GM13976 (cell line): ENCODE measurements around the gene NLRP11.
"Not testable (repeated sequence)": the region's sequence is repeated elsewhere in the genome, so short reads cannot be mapped to it uniquely, and the experiment has no call there.

Source experiments
- DNase-seq: peaks from one replicate; pipeline ENCODE4 v3.0.0; 2012; ENCODE audit warnings: low spot score
- CTCF ChIP-seq: IDR thresholded peaks from 2 replicates; pipeline ENCODE4 v1.5.1; 2012; ENCODE audit warnings: borderline replicate concordance, mild to moderate bottlenecking; ENCODE audit not compliant: insufficient read depth; ENCODE audit errors: extremely low read depth, missing control alignments, control extremely low read depth
- in situ Hi-C: fragments of 300-500 bp; cut with MboI; formaldehyde crosslinking; loops from one replicate; pipeline ENCODE4 v1.12.0; 2022; ENCODE audit warnings: low sequenced_read_pairs, mixed read lengths, inconsistent platforms; ENCODE audit not compliant: unreplicated experiment

The NLRP11 gene

GRCh38 chr19:55766466-55766865, 65.3 kb downstream of the NLRP11 start:
- no peak for DNase-seq
- TF ChIP-seq CTCF: no peak
- in situ Hi-C loops: no loop called here

- in situ Hi-C loops, DNase-seq: not testable (repeated sequence)
Observed at GRCh38 chr19:55758797-55759196, 73.0 kb downstream of the NLRP11 start, which contains the start of gene RFPL4A. TSS of gene RFPL4A (plus strand) at chr19:55759097. CDS start at chr19:55761801, 2,704 bp downstream.

GRCh38 chr19:55756808-55757207, 75.0 kb downstream of the NLRP11 start:
- DNase-seq, in situ Hi-C loops: not testable (repeated sequence)

GRCh38 chr19:55753401-55753800, 78.4 kb downstream of the NLRP11 start:
- in situ Hi-C loops: no loop called here
- no peak for TF ChIP-seq CTCF

GRCh38 chr19:55750715-55751114, 81.1 kb downstream of the NLRP11 start:
- no peak for DNase-seq
- no peak for TF ChIP-seq CTCF

More at GRCh38 chr19:55753401-55753800, 78.4 kb downstream of the NLRP11 start:
- DNase-seq: no peak

GRCh38 chr19:55738302-55738701, 93.5 kb downstream of the NLRP11 start, which contains the start of gene NLRP9:
TSS of gene NLRP9 (minus strand) at chr19:55738402. CDS start at chr19:55738374, 28 bp downstream.
- no peak for TF ChIP-seq CTCF
- in situ Hi-C loops: no loop called here
- no peak for DNase-seq

More at GRCh38 chr19:55750715-55751114, 81.1 kb downstream of the NLRP11 start:
- in situ Hi-C loops: no loop called here
